ENCODE measurements around the gene AMFR. TPM values are rescaled to one million over a fixed set of nuclear protein-coding genes. Genes with fewer than 3 reads are reported as not detected.

The AMFR gene
- total and polyA plus RNA-seq, 3 donors from 2014 or later: 258 to 337 (median 287) TPM

- TF ChIP-seq POLR2A (IDR thresholded peaks at IDR 0.05) (no peak), CTCF (IDR thresholded peaks at IDR 0.05) (no peak)
- Histone ChIP-seq H3K27me3 (no peaks in the 10 kb centered on the region), H3K4me3 (no peak overlapping the region), H3K36me3 (ENCODE audit: low read depth, missing control alignments) (no peaks in the 10 kb centered on the region), H3K4me1 (no peaks in the 10 kb centered on the region), H3K27ac (no peak overlapping the region), H3K9me3 (no peaks in the 10 kb centered on the region)
- intact Hi-C loops (cut with DNase I; ENCODE audit: low total_unique reads): no loop called here
- DNase-seq: no peak
- 83 to 97% methylated on average over 3 to 7 of the region's 7 CpGs for WGBS, 2 donors
Measured at GRCh38 chr16:56312556-56312955, 112.8 kb downstream of the AMFR start.

- Histone ChIP-seq H3K27me3 (no peaks in the 10 kb centered on the region), H3K36me3 (ENCODE audit: low read depth, missing control alignments) (no peaks in the 10 kb centered on the region), H3K4me1 (no peaks in the 10 kb centered on the region), H3K9me3 (no peaks in the 10 kb centered on the region), H3K27ac (no peak overlapping the region), H3K4me3 (no peak overlapping the region)
- intact Hi-C loops (cut with DNase I; ENCODE audit: low total_unique reads): no loop called here
- DNase-seq: no peak
- no peak for TF ChIP-seq POLR2A (IDR thresholded peaks at IDR 0.05)
- no peak for TF ChIP-seq CTCF (IDR thresholded peaks at IDR 0.05)
- WGBS, 2 donors: 72 to 77% methylated on average over 6 to 11 of the region's 11 CpGs
Measured at GRCh38 chr16:56312028-56312300, 113.4 kb downstream of the AMFR start.

Other genes starting within 250 kb of the AMFR start
- 10 to 100 TPM; 28.6 to 33.3 TPM for gene GNAO1, start 234.1 kb downstream of the AMFR start, total RNA-seq
- gene GNAO1, start 234.1 kb downstream of the AMFR start, polyA plus RNA-seq (ENCODE audit: insufficient read depth, low read depth, low replicate concordance): 37.1 TPM
- 10 to 100 TPM; 67.7 to 75.3 TPM for gene NUDT21, start 25.8 kb upstream of the AMFR start, total RNA-seq
- 224 TPM for gene NUDT21, start 25.8 kb upstream of the AMFR start, polyA plus RNA-seq (ENCODE audit: insufficient read depth, low read depth, low replicate concordance)
- gene OGFOD1, start 26.0 kb upstream of the AMFR start, total RNA-seq: 10 to 100 TPM; 26.7 to 34.5 TPM
- 38.2 TPM for gene OGFOD1, start 26.0 kb upstream of the AMFR start, polyA plus RNA-seq (ENCODE audit: insufficient read depth, low read depth, low replicate concordance)
- 10 to 100 TPM; 70.3 to 83.6 TPM for gene BBS2, start 94.5 kb upstream of the AMFR start, total RNA-seq
- 79.8 TPM for gene BBS2, start 94.5 kb upstream of the AMFR start, polyA plus RNA-seq (ENCODE audit: insufficient read depth, low read depth, low replicate concordance)
- gene MT4, start 139.5 kb upstream of the AMFR start, total RNA-seq: not detected
- 2.3 TPM for gene MT4, start 139.5 kb upstream of the AMFR start, polyA plus RNA-seq (ENCODE audit: insufficient read depth, low read depth, low replicate concordance)
- gene MT3, start 164.0 kb upstream of the AMFR start, total RNA-seq: 1 to 10 TPM in 1 of 2 donors, not detected in 1; 4.6 TPM
- gene MT3, start 164.0 kb upstream of the AMFR start, polyA plus RNA-seq (ENCODE audit: insufficient read depth, low read depth, low replicate concordance): 12.0 TPM
- 10 to 100 TPM; 20.1 to 30.7 TPM for gene MT2A, start 183.0 kb upstream of the AMFR start, total RNA-seq
- gene MT2A, start 183.0 kb upstream of the AMFR start, polyA plus RNA-seq (ENCODE audit: insufficient read depth, low read depth, low replicate concordance): 77.1 TPM
- gene MT1E, start 200.2 kb upstream of the AMFR start, total RNA-seq: 10 to 100 TPM; 10.5 to 55.4 TPM
- 22.4 TPM for gene MT1E, start 200.2 kb upstream of the AMFR start, polyA plus RNA-seq (ENCODE audit: insufficient read depth, low read depth, low replicate concordance)
- gene MT1M, start 207.1 kb upstream of the AMFR start, total RNA-seq: 1 to 10 TPM; 2.2 to 3.7 TPM
- 2.6 TPM for gene MT1M, start 207.1 kb upstream of the AMFR start, polyA plus RNA-seq (ENCODE audit: insufficient read depth, low read depth, low replicate concordance)
- gene MT1A, start 213.1 kb upstream of the AMFR start, total RNA-seq: 10 to 100 TPM in 1 of 2 donors, not detected in 1; 10.6 TPM
- not detected for gene MT1A, start 213.1 kb upstream of the AMFR start, polyA plus RNA-seq (ENCODE audit: insufficient read depth, low read depth, low replicate concordance)
- gene MT1B, start 226.3 kb upstream of the AMFR start, total RNA-seq: not detected
- gene MT1B, start 226.3 kb upstream of the AMFR start, polyA plus RNA-seq (ENCODE audit: insufficient read depth, low read depth, low replicate concordance): not detected
- 1 to 10 TPM; 3.6 to 8.1 TPM for gene MT1F, start 232.4 kb upstream of the AMFR start, total RNA-seq
- 15.4 TPM for gene MT1F, start 232.4 kb upstream of the AMFR start, polyA plus RNA-seq (ENCODE audit: insufficient read depth, low read depth, low replicate concordance)
- gene MT1G, start 242.5 kb upstream of the AMFR start, total RNA-seq: 10 to 100 TPM in 1 of 2 donors, 1 to 10 TPM in 1; 2.1 to 11.5 TPM
- gene MT1G, start 242.5 kb upstream of the AMFR start, polyA plus RNA-seq (ENCODE audit: insufficient read depth, low read depth, low replicate concordance): 14.7 TPM
- gene MT1H, start 244.3 kb upstream of the AMFR start, total RNA-seq: not detected
- not detected for gene MT1H, start 244.3 kb upstream of the AMFR start, polyA plus RNA-seq (ENCODE audit: insufficient read depth, low read depth, low replicate concordance)

All from testis (tissue), 3 donors.